Left forelimb (tissue), 1 donor: ENCODE data around the gene ELF4.

ENCODE experiments used
- DNase-seq: peaks from one replicate; pipeline ENCODE4 v3.0.0-alpha.2; 2018; ENCODE audit warnings: low spot score

The ELF4 gene

DNA sequence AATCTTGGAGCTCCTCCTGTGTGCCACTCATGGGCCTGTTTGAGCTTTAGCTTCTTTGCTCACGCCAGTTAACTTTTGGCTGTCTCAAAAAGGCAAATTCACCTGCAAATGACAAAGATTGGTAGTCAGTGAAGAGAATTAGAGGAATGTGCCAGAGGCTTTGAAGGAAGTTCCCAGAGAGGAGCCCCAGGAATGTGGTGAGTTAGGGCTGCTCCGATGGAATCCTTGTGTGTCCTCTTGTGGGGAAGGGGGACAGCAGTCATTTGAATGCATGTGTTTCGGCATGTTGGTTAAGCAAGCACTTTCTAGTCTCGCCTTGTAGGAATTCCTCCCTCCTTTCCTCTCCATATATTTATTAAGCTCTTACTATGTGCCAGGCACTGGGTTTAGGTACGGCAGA, 62.9 kb downstream of the ELF4 start:
- no peak for DNase-seq

DNA sequence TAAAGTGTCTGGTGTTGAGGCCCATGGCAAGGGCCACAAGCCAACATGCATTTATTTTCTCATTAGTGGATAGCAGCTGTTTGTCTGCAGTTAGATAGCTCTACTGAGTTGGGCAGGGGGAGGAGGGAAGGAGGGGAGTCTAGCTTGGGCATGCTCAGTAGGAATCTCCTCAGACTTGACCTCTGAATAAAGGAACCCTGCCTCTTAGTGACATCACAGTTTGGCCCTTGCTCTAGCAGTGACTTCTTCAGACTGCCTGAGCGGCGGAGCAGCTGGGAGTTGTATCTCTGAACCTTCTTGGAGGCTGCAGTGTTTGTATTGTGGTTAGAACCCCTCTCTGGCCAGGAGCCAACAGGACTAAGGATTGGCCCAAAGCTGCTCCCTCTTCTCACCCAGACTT, 70.5 kb downstream of the ELF4 start:
- no peak for DNase-seq

DNA sequence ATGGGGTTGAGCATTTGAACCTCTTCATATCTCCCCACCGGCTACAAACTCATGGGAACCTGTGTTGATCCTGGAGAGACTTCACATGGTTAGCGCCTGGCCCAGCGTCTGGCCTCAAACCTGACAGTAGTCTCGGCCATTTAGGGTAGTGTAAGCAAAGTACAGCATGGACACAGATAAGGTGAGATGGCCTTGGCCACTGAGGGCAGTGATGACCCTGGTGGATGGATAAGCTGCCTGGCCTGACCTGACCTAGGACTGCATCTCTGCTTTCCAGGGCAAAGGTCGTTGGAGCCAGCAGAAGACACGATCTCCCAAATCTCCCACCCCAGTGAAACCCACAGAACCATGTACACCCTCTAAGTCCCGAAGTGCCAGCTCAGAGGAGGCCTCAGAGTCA, 76.1 kb downstream of the ELF4 start:
- DNase-seq, result no peak

DNA sequence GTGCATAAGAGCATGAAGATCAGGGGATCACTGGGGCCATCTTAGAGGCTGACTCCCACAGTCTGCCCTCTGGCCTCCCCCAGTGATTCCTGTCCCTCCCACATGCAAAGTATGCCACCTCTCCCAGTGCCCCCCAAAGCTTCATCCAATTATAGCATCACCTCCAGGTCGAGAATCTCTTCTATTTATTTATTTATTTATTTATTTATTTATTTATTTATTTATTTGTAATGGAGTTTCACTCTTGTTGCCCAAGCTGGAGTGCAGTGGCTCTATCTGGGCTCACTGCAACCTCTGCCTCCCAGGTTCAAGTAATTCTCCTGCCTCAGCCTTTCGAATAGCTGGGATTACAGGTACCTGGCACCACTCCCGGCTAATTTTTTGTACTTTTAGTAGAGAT, 77.7 kb downstream of the ELF4 start:
- DNase-seq, result no peak

DNA sequence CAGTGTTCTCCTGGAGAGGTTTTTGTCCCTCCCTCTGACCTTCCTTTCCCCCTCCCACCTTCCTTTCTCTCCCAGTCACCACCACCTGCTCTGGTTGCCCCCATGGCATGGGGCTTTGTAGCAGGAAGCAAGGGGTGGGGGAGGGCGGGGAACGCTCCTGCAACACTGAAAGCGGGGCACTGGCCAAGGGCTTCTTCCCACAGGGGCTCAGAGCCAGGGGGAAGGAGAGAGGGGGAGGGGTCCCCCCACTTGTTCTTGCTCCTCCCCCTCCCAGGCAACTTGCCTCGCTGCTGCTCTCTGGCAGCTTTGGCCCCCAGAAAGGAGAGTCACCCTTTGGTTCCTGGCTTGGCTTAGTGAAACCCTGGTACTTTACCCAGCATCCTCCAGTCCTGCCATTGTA, 79.5 kb downstream of the ELF4 start:
- no peak for DNase-seq

DNA sequence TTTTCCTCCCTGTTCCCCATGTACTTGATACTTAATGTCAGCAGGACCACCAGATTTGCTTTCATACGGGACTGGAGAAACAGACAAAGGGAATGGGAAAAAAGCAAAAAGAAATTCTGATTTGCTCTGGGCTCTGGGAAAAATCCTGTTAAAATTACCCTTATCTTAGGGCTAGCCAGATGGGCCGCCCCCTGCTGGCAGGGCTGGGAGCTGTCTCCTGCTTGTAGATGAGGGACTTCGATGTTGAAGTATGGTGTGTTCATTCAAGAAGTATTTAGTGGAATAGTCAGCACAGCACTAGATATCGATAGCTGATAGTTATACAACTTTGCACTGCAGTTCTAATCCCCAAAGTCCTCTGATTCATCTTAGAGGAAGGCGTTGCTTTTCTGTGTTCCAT, 82.1 kb downstream of the ELF4 start:
- DNase-seq, result no peak

DNA sequence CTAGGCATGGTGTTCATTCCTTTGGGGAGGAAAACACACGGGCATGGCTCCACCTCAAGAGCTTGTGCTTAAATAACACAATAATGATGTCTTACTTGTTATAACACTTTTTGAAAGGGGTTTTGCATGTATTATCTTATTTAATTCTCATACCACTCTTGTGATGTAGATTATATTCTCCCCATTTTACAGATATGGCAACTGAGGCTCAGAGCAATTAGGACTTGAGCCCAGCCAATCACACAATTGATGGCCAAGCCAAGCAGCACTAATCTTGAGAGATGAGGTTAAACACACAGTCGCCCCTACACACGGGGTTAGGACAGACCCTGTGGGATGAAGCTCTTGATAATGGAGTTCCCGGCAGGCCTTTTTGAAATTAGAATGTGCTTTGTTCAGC, 82.7 kb downstream of the ELF4 start:
- DNase-seq, result no peak

DNA sequence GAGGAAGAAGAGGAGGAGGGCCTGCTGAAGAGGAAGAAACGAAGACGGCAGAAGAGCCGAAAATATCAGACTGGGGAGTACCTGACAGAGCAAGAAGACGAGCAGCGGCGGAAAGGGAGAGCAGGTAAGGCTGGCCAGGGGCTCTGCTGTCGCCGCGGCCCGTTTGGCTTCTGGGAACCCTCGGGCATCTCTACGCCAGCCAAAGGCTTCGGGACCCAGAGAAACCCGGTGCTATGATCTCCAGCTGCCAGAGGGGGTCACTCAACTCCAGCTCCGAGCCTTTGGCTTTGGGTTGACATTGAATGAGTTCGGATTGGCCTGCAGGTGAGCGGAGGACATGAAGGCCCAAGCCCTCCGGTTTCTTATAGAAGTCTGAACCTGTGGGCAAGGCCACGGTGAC, 85.0 kb downstream of the ELF4 start:
- DNase-seq, result no peak

DNA sequence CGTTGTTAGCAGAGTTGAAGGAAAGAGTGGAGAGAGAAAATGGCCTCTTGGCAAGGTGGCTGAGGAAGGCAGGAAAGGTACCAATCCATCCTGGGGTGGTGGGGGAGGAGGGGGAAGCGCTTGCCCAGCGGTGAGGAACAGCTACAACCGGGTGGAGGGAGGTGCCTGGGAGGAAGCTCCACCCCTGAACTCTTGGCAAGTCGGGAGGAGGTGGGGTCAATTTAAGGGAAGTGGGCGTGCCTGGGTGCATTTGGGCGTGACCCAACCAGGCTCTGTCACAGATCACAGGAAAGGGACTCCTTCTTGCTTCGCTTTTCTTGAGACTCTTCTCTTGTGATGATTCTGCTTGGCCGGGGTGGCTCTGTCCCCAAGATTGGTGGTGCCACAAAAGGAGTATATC, 86.2 kb downstream of the ELF4 start:
- no peak for DNase-seq

DNA sequence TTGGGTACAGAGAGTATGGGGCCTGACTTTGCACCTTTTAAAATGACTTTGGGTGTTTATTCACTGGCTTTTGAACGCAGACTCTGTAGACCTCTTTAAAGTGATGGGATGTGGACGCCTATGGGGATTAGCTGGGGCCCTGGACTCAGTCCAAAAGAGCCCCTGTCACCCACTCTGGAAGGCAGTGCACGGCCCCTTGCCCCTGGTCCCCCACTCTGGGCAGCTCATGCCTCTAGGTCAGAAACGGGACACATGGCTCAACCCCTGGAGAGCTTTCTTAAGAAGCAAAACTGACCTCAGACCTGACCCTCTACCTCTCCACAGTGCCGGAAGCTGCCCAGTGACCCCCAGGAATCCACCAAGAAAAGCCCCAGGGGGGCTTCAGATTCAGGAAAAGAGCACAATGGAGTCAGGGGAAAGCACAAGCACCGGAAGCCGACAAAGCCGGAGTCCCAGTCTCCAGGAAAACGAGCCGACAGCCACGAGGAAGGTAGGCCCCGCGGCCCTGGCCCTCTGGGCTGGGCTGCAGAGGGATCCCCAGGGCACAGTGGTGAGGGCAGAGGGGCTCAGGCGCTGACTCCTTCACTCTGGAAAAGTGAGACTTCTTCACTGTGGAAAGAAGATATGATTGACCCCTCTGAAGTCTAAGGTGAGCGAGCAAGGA, 89.5 kb downstream of the ELF4 start:
- DNase-seq, result no peak

DNA sequence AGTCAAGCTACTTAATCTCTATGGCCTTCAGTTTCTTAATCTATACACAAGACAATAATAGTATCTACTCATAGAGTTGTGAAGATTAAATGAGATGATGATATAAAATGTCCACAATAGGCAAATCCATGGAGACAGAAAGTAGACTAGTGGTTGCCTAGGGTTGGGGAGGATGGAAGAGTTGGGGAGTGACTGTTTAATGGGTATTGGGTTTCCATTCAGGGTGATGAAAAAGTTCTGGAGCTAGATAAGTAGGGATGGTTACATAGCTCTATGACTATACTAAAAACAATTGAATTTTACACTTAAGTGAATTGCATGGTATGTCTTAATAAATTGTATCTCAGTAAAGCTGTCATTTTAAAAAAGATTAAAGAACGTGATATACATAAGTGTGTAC, 92.2 kb downstream of the ELF4 start:
- DNase-seq, result no peak

DNA sequence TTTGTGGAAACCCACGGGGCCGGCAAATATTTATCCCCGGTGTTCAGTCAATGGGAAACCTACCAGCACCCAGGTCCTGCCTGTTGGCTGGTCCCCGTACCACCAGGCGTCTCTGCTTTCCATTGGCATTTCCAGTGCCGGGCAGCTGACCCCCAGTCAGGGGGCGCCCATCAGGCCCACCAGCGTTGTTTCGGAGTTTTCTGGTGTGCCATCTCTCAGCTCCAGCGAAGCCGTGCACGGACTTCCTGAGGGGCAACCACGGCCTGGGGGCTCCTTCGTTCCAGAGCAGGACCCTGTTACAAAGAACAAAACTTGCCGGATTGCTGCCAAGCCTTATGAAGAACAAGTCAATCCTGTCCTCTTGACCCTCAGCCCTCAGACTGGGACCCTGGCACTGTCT, 95.1 kb downstream of the ELF4 start:
- DNase-seq, result no peak
